ENCODE data around the gene TRMU.

- TF ChIP-seq CTCF (conservative IDR thresholded peaks at IDR 0.05) (no peak), ZFX (IDR thresholded peaks at IDR 0.05) (no peak)
These were observed 40.7 kb upstream of the TRMU start for GRCh38 chr22:46294784-46295183.
